ENCODE measurements around the gene LTBP1. TPM values are rescaled to one million over a fixed set of nuclear protein-coding genes. Genes with fewer than 3 reads are reported as not detected.

Gene LTBP1
- total and polyA plus RNA-seq, 2 experiments from 2014 or later: 15.7 to 49.8 TPM

GRCh38 chr2:33229646-33230045 is 282.9 kb downstream of the LTBP1 start (continued):
- TF ChIP-seq, protein P1, sequence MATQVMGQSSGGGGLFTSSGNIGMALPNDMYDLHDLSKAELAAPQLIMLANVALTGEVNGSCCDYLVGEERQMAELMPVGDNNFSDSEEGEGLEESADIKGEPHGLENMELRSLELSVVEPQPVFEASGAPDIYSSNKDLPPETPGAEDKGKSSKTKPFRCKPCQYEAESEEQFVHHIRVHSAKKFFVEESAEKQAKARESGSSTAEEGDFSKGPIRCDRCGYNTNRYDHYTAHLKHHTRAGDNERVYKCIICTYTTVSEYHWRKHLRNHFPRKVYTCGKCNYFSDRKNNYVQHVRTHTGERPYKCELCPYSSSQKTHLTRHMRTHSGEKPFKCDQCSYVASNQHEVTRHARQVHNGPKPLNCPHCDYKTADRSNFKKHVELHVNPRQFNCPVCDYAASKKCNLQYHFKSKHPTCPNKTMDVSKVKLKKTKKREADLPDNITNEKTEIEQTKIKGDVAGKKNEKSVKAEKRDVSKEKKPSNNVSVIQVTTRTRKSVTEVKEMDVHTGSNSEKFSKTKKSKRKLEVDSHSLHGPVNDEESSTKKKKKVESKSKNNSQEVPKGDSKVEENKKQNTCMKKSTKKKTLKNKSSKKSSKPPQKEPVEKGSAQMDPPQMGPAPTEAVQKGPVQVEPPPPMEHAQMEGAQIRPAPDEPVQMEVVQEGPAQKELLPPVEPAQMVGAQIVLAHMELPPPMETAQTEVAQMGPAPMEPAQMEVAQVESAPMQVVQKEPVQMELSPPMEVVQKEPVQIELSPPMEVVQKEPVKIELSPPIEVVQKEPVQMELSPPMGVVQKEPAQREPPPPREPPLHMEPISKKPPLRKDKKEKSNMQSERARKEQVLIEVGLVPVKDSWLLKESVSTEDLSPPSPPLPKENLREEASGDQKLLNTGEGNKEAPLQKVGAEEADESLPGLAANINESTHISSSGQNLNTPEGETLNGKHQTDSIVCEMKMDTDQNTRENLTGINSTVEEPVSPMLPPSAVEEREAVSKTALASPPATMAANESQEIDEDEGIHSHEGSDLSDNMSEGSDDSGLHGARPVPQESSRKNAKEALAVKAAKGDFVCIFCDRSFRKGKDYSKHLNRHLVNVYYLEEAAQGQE (IDR thresholded peaks at IDR 0.05; ENCODE audit: unreplicated experiment): no peak
- TF ChIP-seq CREB1 (CRISPR knock-in tag; IDR thresholded peaks at IDR 0.05; ENCODE audit: low read depth) (no peak), POLR2AphosphoS5 (IDR thresholded peaks at IDR 0.05; ENCODE audit: low read depth) (no peak), NANOG (IDR thresholded peaks at IDR 0.05; ENCODE audit: borderline replicate concordance) (no peak)

GRCh38 chr2:33230195-33230594 is 283.4 kb downstream of the LTBP1 start:
- Mint-ChIP-seq H3K36me3 (ENCODE audit: low read depth) (peaks cover 7% of the 10 kb centered on the region), H3K4me3 (no peak overlapping the region), H3K27me3 (ENCODE audit: insufficient read depth, low read depth, poor library complexity) (no peaks in the 10 kb centered on the region), H3K27ac (no peak overlapping the region), H3K4me1 (peaks cover 2% of the 10 kb centered on the region; the same call in 2 of the 3 replicates), H3K9me3 (no peaks in the 10 kb centered on the region; the same call in 2 of the 3 replicates)
- no peak overlapping the region for H3K4me3 ChIP-seq
- no peaks in the 10 kb centered on the region for H3K4me1 ChIP-seq (ENCODE audit: insufficient read depth)
- H3K27me3 ChIP-seq (ENCODE audit: insufficient read depth): no peaks in the 10 kb centered on the region
- no peak overlapping the region for H3K27ac ChIP-seq (ENCODE audit: low read depth)
- H3K9me2 ChIP-seq (ENCODE audit: insufficient read depth): 0 out of 2 replicates have a peak, but pooled peaks cover 3% of the 10 kb centered on the region
- H4K20me1 ChIP-seq (replicated peaks; ENCODE audit: insufficient read depth): no peaks in the 10 kb centered on the region
- no peak for DNase-seq (ENCODE audit: low spot score)
- H3K36me3 ChIP-seq (ENCODE audit: insufficient read depth): no peaks in the 10 kb centered on the region
- H3K4me2 ChIP-seq: no peak overlapping the region
- no peaks in the 10 kb centered on the region for H3K79me2 ChIP-seq (replicated peaks; ENCODE audit: insufficient read depth)
- H2AFZ ChIP-seq: no peak overlapping the region
- no peaks in the 10 kb centered on the region for H3F3A ChIP-seq (replicated peaks; ENCODE audit: low read depth)
- ATAC-seq: no peak
- TF ChIP-seq JUNB (IDR thresholded peaks at IDR 0.05; ENCODE audit: unreplicated experiment) (no peak), ZNF331 (CRISPR knock-in tag; IDR thresholded peaks at IDR 0.05; ENCODE audit: low read depth) (no peak), CREB1 (CRISPR knock-in tag; IDR thresholded peaks at IDR 0.05; ENCODE audit: low read depth) (no peak), EZH2 (IDR thresholded peaks at IDR 0.05; ENCODE audit: low read depth, unreplicated experiment) (no peak), ZNF114 (CRISPR knock-in tag; IDR thresholded peaks at IDR 0.05) (no peak), POLR2AphosphoS5 (IDR thresholded peaks at IDR 0.05; ENCODE audit: low read depth) (no peak)
- TF ChIP-seq, protein P2, sequence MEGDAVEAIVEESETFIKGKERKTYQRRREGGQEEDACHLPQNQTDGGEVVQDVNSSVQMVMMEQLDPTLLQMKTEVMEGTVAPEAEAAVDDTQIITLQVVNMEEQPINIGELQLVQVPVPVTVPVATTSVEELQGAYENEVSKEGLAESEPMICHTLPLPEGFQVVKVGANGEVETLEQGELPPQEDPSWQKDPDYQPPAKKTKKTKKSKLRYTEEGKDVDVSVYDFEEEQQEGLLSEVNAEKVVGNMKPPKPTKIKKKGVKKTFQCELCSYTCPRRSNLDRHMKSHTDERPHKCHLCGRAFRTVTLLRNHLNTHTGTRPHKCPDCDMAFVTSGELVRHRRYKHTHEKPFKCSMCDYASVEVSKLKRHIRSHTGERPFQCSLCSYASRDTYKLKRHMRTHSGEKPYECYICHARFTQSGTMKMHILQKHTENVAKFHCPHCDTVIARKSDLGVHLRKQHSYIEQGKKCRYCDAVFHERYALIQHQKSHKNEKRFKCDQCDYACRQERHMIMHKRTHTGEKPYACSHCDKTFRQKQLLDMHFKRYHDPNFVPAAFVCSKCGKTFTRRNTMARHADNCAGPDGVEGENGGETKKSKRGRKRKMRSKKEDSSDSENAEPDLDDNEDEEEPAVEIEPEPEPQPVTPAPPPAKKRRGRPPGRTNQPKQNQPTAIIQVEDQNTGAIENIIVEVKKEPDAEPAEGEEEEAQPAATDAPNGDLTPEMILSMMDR (conservative IDR thresholded peaks at IDR 0.05; ENCODE audit: low read depth in 2 of 2): no peak
- TF ChIP-seq, protein P1 (IDR thresholded peaks at IDR 0.05; ENCODE audit: unreplicated experiment): no peak
- TF ChIP-seq, protein P3, sequence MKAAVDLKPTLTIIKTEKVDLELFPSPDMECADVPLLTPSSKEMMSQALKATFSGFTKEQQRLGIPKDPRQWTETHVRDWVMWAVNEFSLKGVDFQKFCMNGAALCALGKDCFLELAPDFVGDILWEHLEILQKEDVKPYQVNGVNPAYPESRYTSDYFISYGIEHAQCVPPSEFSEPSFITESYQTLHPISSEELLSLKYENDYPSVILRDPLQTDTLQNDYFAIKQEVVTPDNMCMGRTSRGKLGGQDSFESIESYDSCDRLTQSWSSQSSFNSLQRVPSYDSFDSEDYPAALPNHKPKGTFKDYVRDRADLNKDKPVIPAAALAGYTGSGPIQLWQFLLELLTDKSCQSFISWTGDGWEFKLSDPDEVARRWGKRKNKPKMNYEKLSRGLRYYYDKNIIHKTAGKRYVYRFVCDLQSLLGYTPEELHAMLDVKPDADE (IDR thresholded peaks at IDR 0.05): no peak

All from GM23338 (cell line).